GM12873 (cell line): ENCODE measurements around the gene TNC.

ENCODE experiments used
- CTCF ChIP-seq: IDR thresholded peaks from 2 replicates; pipeline ENCODE4 v1.5.1; 2012; ENCODE audit warnings: low read depth, mild to moderate bottlenecking, moderate library complexity, low read length, control low read depth; ENCODE audit not compliant: insufficient read depth; ENCODE audit errors: missing control alignments

The TNC gene

GRCh38 chr9:115010874-115011273 is 107.1 kb downstream of the TNC start:
- TF ChIP-seq CTCF = no peak

GRCh38 chr9:115008536-115009270 is 109.3 kb downstream of the TNC start:
- no peak for TF ChIP-seq CTCF

GRCh38 chr9:115006660-115007059 is 111.3 kb downstream of the TNC start:
- TF ChIP-seq CTCF = no peak

GRCh38 chr9:115005322-115005721 is 112.6 kb downstream of the TNC start:
- TF ChIP-seq CTCF = no peak

- no peak for TF ChIP-seq CTCF
Observed at GRCh38 chr9:115004545-115004944, 113.4 kb downstream of the TNC start.

- TF ChIP-seq CTCF = no peak
Observed at GRCh38 chr9:115002371-115003120, 115.4 kb downstream of the TNC start.

GRCh38 chr9:115000217-115000639 is 117.7 kb downstream of the TNC start:
- TF ChIP-seq CTCF = no peak
